Fibroblast of mammary gland (primary cell): Measurements from ENCODE around the gene GALNT12.

Experiments used
- DNase-seq: peaks from one replicate; pipeline ENCODE4 v3.0.0-alpha.2; 2010; ENCODE audit warnings: low read depth
- H3K4me3 ChIP-seq: 2 replicates; pipeline ENCODE4 v1.5.1; 2011; ENCODE audit warnings: low read depth, mild to moderate bottlenecking, low read length, moderate library complexity; ENCODE audit not compliant: control insufficient read depth
- CTCF ChIP-seq: conservative IDR thresholded peaks from 2 replicates; pipeline ENCODE4 v1.5.1; 2011; ENCODE audit warnings: low read depth, low read length, inconsistent platforms; ENCODE audit not compliant: control insufficient read depth, insufficient read depth

Gene GALNT12

GRCh38 chr9:98774746-98775145, 32.7 kb upstream of the GALNT12 start:
- peak; percentile 61 for TF ChIP-seq CTCF
- peak; percentile 23 for DNase-seq

GRCh38 chr9:98775831-98776441, 31.5 kb upstream of the GALNT12 start:
- H3K4me3 ChIP-seq: no peak overlapping the region
- peak; percentile 84 for TF ChIP-seq CTCF
- DNase-seq: peak; percentile 76

More at GRCh38 chr9:98774746-98775145, 32.7 kb upstream of the GALNT12 start:
- no peak overlapping the region for H3K4me3 ChIP-seq

- DNase-seq: no peak
- TF ChIP-seq CTCF: no peak
- no peak overlapping the region for H3K4me3 ChIP-seq
Observed at GRCh38 chr9:98777618-98778017, 29.9 kb upstream of the GALNT12 start.

- DNase-seq: no peak
- TF ChIP-seq CTCF: no peak
- H3K4me3 ChIP-seq: no peak overlapping the region
Observed at GRCh38 chr9:98778251-98778650, 29.2 kb upstream of the GALNT12 start.

- no peak for TF ChIP-seq CTCF
- H3K4me3 ChIP-seq: no peak overlapping the region
- DNase-seq: no peak
Observed at GRCh38 chr9:98778711-98779530, 28.5 kb upstream of the GALNT12 start.

- TF ChIP-seq CTCF: no peak
- H3K4me3 ChIP-seq: no peak overlapping the region
- DNase-seq: no peak
Observed at GRCh38 chr9:98780059-98780749, 27.3 kb upstream of the GALNT12 start.
